ENCODE data around the gene CYP2D6.

Gene CYP2D6

DNA sequence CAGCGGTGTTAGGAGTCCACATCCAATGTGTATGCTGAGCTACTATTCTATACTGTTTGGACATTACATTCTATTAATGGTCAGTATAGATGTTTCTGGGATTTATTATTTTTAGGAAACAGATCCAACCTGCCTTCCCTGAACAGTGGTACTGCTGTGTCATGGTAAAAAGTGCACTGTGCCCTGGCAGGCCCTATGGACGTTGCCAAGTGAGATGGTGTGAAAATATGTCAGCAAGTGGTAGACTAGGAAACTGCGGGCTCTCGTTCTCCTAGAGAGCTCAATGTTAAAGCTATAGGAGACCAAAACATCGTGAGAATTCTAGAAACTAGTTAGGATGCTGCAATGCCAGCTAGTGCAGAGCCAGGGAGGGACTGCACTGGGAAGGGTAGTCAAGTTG, 26.0 kb upstream of the CYP2D6 start:
- TF ChIP-seq, protein P1, sequence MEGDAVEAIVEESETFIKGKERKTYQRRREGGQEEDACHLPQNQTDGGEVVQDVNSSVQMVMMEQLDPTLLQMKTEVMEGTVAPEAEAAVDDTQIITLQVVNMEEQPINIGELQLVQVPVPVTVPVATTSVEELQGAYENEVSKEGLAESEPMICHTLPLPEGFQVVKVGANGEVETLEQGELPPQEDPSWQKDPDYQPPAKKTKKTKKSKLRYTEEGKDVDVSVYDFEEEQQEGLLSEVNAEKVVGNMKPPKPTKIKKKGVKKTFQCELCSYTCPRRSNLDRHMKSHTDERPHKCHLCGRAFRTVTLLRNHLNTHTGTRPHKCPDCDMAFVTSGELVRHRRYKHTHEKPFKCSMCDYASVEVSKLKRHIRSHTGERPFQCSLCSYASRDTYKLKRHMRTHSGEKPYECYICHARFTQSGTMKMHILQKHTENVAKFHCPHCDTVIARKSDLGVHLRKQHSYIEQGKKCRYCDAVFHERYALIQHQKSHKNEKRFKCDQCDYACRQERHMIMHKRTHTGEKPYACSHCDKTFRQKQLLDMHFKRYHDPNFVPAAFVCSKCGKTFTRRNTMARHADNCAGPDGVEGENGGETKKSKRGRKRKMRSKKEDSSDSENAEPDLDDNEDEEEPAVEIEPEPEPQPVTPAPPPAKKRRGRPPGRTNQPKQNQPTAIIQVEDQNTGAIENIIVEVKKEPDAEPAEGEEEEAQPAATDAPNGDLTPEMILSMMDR (IDR thresholded peaks at IDR 0.05; ENCODE audit: low read depth, low read length): no peak
- no peak for DNase-seq (ENCODE audit: extremely low read depth, low read depth)

DNA sequence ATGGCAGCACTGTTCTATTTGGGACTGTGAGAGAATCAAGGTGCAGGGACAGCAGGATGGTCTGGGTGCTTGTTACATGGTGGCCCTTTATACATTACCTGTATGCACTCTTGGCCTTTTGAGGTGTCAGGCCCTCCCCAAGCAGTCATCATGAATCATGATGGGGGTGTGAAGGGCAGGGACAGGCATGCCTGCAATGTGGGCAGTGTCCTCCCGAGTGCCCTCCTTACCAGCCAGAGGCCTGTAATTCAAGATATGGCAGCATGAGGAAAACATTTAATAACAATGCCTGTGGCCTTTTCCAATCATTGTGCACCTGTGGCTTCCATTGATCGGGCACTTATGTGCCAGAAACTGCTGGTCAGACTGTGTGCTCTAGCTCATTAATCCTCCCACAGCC, 25.5 kb upstream of the CYP2D6 start:
- TF ChIP-seq, protein P1 (IDR thresholded peaks at IDR 0.05; ENCODE audit: low read depth, low read length): no peak
- DNase-seq (ENCODE audit: extremely low read depth, low read depth): no peak

DNA sequence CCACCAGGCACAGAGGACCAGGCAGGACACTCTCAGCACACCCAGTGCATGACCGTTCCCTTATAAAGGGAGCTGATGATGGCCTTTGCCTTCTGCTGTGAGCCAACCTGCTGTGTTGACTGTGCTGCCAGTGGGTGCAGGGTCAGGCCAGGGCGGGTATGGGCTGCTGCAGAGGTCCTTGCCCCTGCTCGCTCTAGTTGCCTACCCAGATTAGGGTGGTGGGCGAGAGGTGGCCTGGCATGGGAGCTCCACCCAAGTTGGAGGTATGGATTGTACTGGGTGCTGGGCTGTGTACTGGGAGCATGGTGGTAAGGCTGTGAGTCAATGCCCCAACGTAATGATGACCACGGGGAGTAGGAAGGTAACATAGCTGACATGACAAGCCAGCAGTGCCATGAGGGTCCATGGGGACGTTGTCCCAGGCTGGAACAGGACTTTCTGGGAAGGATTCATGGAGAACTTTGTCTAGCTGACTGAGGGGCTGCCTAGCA, 24.5 kb upstream of the CYP2D6 start:
- TF ChIP-seq, protein P1 (IDR thresholded peaks at IDR 0.05; ENCODE audit: low read depth, low read length): no peak
- no peak for DNase-seq (ENCODE audit: extremely low read depth, low read depth)

DNA sequence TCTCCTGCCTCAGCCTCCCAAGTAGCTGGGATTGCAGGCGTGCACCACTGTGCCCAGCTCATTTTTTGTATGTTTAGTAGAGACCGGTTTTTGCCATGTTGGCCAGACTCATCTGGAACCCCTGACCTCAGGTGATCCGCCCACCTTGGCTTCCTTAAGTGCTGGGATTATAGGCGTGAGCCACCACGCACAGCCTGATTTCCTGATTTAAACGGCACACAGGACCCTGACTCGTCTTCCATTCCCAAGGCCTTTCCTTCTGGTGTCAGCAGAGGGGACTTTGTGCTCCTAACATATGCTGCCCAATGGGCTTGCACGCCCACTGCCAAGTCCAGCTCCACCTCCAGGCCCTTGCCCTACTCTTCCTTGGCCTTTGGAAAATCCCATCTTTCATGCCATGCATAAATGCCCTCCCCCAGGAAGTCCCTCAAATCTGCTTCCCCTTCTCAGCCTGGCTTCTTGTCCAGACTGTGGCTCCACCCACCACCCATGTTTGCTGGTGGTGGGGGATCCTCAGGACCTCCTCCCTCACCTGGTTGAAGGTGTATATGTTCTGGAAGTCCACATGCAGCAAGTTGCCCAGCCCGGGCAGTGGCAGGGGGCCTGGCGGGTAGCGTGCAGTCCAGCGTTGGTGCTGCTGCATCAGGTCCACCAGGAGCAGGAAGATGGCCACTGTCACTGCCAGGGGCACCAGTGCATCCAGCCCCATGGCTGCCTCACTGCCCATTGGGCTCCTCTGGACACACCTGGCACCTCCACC, 23.9 kb upstream of the CYP2D6 start:
- DNase-seq (ENCODE audit: extremely low read depth, low read depth): no peak
- TF ChIP-seq, protein P1 (IDR thresholded peaks at IDR 0.05; ENCODE audit: low read depth, low read length): no peak

DNA sequence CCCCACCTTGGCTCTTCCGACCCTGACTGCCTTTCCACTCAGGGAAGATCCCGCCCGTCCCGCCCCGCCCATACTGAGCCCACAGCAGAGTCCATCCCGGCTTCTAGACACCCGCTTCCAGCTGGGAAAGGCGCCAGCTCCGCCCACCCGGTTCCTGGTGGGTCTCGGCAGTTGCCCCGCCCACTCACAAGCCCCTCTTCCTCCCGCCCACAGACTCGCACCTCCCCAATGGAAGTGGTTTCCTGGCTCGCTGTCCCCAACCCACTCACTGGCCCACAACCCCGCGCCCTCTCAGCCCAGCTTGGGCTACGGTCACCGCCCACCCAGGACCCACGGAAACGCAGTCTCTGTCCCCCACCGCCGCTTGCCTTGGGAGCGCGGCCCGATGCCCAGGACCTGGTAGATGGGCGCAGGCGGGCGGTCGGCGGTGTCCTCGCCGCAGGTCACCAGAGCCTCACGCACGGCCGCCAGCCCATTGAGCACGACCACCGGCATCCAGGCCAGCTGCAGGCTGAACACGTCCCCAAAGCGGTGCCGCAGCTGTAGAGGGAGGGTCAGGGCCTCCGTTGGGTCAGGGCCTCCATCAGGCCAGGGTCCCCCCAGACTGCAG, 22.2 kb upstream of the CYP2D6 start:
- TF ChIP-seq, protein P1 (IDR thresholded peaks at IDR 0.05; ENCODE audit: low read depth, low read length): no peak
- DNase-seq (ENCODE audit: extremely low read depth, low read depth): no peak

DNA sequence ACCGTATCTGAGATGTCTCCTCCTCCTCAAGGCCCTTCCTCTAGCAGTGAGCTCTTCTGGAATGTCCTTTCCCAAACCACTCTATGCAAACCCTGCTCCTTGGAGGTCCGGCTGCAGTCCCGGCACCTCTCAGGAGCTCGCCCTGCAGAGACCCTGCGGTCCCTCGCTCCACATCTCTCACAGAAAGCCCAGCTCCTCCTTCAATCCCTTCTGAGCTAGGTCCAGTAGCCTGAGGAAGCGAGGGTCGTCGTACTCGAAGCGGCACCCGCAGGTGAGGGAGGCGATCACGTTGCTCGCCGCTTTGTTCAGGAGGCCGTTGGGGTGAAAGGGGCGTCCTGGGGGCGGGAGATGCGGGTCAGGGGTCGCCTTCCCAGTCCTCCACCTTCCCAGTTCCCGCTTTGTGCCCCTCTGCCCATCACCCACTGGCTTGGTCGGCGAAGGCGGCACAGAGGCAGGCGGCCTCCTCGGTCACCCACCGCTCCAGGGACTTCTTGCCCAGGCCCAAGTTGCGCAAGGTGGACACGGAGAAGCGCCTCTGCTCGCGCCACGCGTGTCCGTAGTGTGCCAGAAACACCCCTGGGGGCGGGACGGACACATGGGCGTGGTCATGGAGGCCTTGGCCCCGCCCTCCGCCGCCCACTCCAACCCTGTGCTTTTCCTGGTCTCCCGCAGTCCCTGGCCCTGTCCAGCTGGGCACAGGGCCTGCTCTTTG, 21.5 kb upstream of the CYP2D6 start:
- DNase-seq (ENCODE audit: extremely low read depth, low read depth): no peak
- TF ChIP-seq, protein P1 (IDR thresholded peaks at IDR 0.05; ENCODE audit: low read depth, low read length): no peak
